NCI-H510A (cell line): ENCODE results near the gene KMO.
A peak's percentile ranks its signal among the peaks of the same experiment; 100 is the strongest.

Source experiments
- DNase-seq: peaks from one replicate; lab custom pipeline; 2025; lab: John Stamatoyannopoulos, UW

Gene KMO

DNA sequence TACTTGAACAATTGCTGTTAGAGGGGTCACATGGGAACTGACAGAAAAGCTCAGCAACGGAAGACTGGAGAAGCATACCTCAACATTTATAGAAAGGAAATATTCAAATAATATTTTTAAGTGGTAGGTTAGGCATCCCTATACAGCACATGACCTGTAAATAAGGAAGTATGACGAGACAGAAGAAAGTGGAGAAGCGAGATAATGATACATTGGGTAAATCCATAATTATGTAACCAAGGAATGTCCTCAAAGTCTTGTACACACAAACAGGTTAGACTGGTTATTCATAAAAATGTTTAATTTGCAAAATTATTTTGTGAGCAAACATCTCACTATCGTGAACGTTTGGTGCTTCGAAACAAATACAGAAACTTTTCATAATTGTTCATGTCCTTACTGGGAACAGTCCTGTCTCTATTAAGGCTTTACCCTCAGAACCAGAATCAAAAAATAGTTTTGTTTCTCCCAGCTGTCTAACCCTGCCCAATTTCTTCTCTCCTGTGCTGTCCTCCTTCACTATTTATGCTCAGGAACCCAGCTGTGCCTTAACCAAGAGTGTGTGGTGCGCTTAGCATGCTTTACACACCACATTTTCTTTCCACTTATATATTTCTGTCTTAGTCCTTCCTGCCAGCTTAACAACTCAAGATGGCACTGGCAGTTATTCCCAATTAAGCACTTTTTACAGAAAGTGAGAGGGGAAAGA is 10.2 kb downstream of the KMO start:
- DNase-seq = no peak

DNA sequence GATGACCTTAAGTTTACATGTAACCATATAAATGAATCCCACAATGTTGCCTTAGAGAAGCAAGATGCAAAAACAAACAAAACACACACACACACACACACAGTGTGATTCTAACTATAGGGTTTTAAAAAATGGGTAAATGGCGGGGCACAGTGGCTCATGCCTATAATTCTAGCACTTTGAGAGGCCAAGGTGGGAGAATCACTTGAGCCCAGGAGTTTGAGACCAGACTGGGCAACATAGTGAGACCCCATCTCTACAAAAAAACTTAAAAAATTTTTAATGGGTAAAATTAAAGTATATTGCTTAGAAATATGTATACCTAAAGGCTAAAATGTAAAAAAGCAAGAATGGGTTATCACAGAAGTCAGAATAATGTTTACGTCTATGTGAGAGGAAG is 15.8 kb downstream of the KMO start:
- DNase-seq = no peak

DNA sequence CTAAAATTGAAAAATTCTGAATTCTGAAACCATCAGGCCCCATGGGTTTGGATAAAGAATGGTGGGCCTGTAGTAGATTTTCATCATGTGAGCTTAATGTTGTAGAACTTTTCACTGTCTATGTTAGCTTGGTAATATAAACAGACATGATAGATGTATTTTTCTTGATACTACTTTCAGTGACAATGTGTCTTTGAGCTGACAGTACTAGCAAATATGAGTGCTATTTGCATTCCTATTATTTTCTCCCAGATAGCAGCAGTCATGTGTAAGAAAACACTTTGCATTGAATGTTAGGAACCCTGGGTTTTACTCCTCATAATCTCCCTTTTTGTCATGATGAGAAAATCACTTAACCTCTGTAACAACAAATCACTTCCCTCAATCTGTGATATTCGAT is 18.1 kb downstream of the KMO start:
- no peak for DNase-seq

DNA sequence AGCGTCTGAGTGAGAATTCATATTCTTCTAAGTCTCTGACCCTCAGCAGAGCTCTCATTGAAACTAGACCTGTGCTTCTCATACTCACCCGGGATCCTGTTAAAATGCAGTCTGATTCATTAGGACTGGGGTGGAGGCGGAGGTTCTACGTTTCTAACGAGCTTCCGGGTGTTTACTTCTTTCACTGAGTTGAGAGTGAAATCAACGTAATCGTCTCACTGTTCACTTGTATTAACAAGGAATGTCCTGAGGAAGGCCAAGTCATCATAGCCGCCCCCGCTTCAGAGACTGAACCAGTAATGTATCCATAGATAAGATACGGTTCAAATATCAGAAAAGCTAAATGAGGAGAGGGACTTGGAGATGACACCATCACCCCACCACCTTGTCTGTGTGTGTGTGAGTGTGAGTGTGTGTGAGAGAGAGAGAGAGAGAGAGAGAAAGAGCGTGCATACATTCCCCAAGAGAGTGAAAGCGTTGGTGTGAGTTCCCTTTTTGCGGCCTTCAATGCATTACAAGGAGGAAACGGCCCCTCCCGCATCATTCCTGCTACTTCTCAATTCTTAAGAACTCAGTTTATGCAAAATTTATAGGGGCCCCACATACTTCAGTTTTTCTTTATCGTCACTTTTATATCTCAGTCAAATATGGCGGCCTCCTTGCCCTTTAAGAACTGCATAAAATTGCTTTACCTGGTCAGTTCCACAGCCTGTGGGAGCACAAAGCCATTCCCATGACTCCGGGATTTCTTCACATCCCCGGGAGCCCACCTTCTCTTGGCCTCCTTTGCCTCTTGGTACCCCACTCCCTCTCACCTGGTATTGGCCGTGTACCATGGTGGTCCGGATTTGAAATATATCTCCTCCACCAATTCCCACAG is 19.8 kb downstream of the KMO start:
- DNase-seq = no peak

DNA sequence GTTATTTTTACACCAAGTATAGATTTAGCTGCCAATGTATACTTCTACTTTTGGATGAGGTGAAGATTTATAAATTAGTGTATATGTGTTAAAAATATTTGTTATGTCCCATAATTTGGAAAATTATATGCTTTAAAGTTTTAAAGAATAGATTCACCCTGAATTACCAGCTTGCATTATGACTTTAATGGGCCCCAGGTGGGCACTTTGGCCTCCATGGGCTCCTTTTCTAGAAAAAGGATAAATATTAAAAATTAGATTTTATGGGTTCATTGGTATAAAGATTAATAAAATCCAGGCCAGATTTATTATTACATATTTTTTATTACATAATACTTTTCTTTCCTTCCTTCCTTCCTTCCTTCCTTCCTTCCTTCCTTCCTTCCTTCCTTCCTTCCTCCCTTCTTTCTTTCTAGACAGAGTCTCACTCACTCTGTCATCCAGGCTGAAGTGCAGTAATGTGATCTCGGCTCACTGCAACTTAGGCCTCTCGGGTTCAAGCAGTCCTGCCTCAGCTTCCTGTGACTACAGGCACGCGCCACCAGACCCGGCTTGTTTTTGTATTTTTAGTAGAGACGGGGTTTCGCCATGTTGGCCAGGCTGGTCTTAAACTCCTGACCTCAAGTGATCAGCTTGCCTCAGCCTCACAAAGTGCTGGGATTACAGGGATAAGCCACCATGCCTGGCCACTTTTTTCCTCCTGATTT is 21.9 kb downstream of the KMO start:
- DNase-seq = no peak

DNA sequence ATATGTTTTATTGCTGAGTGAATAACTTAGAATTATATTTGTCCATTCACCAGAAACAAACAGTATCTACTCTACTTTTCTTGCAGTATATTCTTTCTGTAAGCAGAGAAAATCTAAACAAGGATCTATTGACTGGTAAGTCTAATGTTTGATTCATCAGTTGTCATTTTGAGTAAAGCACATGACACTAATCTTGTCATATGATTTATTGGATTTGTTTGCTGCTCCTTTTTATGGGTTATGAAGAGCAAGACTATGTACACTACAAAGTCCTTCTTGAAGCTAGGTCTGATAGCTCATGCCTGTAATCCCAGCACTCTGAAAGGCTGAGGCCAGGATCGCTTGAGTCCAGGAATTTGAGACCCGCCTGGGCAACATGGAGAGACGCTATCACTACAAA is 23.3 kb downstream of the KMO start:
- DNase-seq = no peak

DNA sequence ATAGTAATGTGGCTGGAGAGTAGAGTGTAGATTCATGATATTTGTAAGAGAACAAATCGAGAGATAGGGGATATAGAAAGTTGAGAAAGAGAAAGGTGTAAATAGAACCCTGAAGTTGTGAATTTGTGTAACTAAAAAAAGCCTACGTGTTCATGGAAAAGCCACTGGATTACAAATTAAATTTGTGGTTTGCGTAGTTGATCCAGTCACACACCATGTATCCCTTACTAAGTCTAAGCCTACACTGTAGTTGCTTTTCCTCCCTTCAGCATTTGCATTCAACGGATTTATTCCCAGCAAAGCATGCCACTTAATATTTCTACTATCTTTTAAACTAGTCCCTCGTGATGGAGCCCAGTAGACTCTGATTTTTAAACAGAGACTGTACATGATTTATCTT is 24.9 kb downstream of the KMO start:
- no peak for DNase-seq

DNA sequence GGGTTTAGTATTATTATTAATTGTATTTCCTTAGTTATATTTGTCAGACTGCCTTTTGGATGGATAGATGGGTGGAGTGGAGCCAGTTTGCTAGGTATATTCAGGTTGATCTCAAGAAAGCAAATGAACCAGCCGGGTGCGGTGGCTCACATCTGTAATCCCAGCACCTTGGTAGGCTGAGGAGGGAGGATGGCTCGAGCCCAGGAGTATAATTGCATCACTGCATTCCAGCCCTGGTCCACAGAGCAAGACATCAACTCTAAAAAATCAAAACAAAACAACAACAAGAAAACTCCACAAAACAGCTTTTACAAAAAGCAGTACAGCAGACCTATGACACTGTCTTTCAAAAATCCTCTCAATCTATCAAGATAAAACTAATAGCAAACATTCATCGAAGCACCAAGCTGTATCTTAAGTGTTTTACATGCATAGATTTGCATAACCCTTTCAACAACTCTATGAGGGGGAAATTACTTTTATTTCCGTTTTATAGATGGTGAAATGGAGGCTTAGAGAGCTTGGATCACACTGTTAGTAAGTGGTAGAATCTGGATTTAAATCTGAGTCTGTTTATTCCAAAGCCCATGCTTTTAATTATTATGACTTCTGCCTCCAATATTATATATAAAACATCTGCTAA is 25.5 kb downstream of the KMO start:
- no peak for DNase-seq

DNA sequence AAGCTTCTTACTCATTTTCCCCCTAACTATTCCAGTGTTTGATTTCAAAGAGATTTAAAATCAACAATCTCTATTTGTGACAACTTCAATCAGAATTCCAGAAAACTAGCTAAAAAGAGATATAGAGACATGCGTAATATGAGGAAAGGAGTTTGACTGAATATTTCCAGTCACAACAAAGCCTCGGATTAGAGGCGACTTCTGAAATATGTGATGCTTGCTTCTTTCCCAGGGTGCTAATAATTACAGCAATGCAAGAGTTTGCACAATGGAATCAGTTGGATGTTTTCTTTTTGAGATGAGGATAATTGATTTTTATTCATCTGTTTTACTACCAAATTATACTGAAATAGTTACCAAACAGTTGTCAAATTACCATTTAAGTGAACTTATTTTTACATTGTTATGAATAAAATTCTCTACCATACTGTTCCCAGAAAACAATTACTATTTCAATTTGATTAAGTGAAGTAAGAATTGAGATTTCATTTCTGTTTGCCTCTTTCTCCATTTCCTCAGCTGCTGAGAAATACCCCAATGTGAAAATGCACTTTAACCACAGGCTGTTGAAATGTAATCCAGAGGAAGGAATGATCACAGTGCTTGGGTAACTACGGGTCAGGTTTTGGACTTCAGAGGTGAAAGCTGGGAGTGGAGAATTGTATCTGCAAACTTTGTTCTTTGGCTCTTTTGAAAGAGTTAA is 28.1 kb downstream of the KMO start:
- no peak for DNase-seq

DNA sequence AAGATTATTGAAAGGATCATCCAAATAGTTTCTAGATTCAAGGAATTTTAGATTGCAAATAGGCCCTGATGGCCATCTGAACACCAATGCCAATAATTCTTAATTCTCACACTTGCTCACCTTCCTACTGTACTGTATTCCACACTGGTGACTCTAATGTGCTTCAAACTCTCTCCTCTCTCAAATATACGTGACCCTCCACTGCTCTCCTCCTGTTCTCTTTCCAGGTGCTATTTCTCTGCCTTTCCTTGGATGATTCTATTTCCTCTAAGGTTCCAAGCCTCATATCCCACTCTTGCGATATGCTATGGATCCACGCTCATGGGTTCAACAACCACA is 28.6 kb downstream of the KMO start:
- no peak for DNase-seq

DNA sequence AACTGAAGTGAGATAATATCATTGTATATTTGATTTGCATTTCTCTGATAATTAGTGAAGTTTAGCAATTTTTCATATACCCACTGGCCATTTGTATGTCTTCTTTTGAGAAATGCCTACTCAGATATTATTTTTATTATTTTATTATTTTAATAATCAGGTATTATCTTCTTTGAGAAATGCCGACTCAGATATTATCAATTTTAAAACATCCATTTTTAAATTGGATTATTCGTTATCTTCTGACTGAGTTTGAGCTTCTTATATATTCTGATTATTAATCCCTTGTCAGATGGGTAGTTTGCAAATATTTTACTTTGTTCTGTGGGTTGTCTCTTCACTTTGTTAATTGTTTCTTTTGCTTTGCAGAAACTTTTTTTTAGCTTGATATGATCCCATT is 37.7 kb downstream of the KMO start:
- no peak for DNase-seq

DNA sequence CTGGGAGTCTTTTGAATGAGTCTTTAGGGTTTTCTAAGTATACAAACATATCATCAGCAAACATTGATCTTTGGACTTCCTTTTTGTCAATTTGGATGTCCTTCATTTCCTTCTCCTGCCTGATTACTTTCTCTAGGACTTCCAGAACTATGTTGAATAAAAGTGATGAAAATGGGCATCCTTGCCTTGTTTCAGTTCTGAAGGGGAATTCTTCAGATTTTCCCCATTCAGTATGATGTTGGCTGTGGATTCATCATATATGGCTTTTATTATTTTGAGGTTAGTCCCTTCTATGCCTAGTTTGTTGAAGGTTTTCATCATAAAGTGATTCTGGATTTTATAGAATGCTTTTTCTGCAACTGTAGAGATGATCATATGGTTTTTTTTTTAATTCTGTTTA is 42.0 kb downstream of the KMO start:
- DNase-seq = no peak

DNA sequence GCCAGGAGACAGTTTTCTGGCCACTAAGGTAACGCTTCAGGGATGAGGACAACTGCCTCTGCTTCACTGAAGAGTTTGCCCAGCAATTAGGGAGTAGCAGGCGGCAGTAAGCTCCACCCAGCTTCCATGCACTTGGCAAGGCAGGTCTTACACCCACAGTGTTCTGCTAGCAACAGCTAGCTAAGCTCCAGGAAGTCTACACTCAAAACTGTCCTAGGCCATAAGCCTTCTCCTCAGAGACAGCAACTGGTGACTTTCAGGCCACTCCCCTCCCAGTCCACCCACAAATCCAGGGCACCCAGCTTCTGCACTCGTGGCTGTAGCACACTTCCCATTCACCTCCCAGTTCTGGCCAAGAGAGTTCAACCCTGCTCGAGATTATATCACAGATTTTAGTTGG is 47.3 kb downstream of the KMO start:
- DNase-seq = peak; percentile 4

DNA sequence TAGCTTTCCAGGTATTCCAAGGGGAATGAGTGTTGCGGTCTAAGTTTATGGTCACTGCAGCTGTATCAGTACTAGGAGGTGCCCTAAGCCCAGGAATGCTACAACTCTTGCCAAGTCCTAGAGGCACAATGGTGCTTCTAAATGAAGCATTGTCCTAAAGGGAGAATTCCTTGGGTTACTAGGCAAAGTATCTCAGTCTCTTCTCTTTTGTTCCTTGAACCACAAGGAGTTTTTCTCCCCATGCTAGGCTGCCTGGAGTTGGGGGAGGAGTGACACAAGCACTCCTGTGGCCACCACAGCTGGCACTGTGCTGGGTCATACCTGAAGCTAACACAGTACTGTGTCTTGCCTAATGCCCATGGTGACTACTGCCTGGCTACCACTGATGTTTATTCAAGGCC is 50.7 kb downstream of the KMO start:
- DNase-seq = no peak

DNA sequence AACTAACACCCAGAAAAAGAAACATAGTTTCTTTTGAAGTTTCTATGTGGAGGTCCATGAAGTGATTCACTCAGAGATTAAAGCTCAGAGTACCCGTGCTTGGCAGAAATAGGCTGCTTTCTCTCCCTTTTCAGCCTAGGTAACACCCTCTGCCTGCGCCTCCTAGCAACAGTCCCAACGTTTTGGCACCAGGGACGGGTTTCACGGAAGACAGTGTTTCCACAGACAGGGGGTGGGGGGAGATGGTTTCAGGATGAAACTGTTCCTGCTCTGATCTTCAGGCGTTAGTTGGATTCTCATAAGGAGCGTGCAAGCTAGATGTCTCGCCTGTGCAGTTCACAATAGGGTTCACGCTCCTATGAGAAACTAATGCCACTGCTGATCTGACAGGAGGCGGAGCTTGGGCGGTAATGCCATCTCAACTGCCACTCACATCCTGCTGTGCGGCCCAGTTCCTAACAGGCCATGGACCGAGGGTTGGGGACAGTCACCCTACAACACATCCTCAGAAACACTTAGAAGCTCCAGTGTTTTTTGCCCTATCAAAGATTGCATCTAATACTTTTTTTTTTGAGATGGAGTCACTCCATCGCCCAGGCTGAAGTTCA is 54.8 kb downstream of the KMO start:
- DNase-seq = no peak

DNA sequence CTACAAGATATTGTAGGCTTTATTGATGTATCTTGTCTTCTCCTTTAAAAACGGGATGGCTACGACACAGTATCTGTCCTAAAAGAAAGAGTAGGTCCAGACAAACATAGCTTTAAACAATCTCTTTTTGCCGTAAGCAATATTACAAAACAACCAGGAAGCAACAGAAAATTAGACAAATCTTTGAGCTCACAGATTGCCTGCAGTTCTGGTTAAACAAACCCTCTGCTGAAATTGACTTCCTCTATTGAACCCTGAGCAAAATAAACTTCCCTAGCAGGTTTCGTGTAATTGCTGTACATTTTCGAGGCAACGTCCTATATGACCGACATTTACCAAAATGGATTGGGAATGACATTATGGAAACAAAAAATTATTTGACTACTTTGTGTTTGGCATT is 57.3 kb downstream of the KMO start:
- no peak for DNase-seq

DNA sequence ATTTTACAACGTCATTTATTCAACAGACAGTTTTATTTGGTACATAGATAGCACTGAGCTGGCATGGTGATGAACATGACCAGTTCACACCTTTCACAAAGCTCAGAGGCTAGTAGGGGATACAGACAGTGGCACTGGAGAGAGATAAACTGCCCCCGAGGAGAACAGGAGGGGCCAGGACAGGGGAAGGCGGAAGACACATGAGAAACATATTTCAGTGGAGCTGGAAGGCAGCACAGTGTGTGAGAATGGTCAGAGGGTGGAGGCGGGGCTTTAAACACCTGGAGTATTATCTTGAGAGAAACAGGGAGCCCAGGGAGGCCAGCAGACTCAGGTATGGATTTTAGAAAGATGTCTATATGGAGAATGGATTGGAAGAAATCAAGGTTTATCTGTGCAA is 58.5 kb downstream of the KMO start:
- DNase-seq = no peak

DNA sequence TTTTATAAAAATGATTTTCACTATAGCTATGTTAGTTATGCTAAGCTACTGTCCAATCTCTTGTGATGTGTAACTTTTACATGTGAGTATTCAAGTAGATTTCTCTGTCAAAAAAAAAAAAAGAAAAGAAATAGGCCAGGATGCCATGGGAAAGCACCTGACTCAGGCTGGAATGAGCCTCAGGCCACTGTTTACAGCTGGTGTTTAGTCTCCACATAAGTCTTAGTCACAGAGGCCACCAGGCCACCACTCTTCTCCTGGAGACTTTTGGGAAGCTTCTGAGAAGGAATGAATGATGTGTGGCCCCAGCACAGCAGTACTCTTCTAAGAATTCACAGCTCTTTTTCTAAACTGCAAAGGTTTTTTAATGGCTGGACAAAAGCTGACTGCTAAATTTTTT is 59.1 kb downstream of the KMO start:
- DNase-seq = no peak

DNA sequence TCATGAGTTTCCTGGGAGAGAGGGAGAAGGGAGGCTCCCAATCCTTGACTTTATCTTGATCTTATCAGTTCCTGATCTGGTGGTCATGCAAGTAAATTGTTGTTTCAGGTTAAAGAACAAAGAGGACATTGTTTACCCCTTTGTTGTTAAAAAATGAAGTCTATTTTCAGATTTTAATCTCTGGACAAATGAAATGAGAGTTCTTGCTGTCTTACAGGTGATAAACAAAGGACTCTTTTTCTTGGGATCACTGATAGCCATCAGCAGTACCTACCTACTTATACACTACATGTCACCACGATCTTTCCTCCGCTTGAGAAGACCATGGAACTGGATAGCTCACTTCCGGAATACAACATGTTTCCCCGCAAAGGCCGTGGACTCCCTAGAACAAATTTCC is 59.6 kb downstream of the KMO start:
- no peak for DNase-seq

DNA sequence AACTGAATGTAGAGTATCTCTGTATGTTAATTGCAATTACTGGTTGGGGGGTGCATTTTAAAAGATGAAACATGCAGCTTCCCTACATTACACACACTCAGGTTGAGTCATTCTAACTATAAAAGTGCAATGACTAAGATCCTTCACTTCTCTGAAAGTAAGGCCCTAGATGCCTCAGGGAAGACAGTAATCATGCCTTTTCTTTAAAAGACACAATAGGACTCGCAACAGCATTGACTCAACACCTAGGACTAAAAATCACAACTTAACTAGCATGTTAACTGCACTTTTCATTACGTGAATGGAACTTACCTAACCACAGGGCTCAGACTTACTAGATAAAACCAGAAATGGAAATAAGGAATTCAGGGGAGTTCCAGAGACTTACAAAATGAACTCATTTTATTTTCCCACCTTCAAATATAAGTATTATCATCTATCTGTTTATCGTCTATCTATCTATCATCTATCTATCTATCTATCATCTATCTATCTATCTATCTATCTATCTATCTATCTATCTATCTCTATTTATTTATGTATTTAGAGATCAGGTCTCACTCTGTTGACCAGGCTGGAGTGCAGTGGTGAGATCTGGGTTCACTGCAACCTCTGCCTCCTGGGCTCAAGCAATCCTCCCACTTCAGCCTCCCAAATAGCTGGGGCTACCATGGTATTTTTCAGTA is 60.2 kb downstream of the KMO start:
- no peak for DNase-seq

DNA sequence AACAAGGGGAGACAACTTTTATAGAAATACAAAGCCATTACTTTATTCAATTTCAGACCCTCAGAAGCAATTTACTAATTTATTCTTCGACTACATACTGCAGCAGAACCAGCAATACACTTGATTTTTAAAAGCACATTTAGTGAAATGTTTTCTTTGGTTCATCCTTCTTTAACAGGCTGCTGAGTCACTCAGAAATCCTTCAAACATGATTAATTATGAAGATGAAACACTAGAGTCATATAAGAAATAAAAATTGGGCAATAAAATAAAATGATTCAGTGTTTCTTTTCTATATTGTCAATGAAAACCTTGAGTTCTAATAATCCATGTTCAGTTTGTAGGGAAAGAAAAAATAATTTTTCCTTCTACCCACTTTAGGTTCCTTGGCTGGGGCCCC is 61.0 kb downstream of the KMO start:
- no peak for DNase-seq
